ENCODE measurements around the gene PTTG2.

The PTTG2 gene

DNA sequence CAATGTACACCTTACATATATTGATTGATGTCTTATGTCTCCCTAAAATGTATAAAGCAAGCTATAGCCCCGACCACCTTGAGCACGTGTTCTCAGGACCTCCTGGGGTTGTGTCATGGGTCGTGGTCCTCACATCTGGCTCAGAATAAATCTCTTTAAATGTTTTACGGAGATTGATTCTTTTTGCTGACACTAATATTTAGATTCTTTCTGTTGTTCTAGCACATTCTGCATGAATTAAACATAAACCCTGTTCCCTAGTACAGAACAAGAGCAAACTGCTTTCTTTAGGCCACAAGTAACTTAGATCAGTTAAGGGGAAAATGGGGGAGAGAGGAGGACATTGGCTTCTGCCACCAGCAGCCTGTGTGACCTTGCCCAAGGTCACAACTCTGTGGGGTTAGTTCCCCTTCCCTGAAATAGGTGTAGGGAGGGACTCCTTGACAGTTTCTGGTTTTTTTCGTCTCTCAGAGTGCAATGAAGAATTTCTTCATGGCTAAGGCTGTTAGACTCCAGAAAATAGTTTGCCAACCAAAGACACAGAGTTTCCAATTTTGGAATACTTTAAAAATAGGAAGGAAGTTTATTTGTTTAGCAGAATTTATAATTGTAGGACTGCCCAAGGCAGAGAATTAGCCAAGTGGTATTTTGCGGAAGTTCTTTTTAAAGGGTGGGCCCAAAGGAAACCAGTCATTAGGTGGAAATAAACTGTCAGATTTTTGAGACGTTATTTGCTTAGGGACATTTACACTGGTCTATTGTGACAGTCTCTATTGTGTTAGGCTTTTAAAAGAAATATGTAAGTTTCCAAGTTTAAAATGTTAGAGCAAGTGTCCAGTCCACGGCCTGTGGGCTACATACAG, 29.4 kb downstream of the PTTG2 start:
- DNase-seq: no peak

DNA sequence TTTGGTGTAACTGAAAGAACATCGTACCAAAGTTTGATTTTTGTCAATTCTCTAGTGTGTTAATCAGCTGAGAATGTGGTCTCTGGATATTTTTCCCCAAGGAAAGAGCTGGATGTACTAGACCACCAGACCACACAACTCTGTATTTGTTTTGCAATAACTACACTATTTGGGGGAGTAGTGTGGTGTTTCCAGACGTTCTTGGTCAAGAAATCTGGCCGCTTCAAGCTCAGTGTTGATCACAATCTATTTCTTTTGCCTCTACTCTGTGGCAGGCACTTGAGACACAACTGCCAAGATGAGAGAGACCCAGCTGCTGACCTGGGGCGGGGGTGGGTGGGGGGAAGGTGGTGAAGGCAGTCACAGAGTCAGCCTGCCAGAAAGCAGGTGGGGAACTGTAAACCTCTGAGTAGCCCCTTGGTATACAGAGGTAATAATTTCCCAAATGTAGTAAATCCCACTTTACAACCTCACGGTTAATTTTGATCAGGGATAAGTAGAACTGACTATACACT, 30.6 kb downstream of the PTTG2 start:
- no peak for DNase-seq

- DNase-seq: no peak
Observed at GRCh38 chr4:37991623-37992410, 31.6 kb downstream of the PTTG2 start.

GRCh38 chr4:37993806-37994205, 33.6 kb downstream of the PTTG2 start:
- DNase-seq: no peak

DNA sequence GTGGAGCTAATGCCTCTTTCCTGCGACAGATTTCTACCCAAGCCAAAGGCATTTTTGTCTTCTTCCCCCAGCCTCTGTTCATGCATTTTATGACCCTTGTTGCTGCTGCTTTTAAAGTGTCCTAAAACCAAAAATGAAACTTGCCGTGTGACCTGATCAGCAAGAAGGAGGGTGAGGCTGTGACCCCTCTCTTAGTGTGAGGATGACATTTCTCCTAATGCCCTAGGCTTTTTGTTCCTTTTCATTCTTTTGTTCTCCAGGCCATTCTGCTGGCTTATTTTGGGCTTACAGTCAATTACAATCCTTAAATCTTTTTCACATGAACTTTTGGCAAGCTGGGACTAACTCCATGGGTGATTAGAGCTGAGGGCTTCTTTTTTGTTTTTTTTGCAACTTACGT, 34.4 kb downstream of the PTTG2 start:
- DNase-seq: no peak

GRCh38 chr4:37995299-37995821, 35.2 kb downstream of the PTTG2 start:
- DNase-seq: no peak

DNA sequence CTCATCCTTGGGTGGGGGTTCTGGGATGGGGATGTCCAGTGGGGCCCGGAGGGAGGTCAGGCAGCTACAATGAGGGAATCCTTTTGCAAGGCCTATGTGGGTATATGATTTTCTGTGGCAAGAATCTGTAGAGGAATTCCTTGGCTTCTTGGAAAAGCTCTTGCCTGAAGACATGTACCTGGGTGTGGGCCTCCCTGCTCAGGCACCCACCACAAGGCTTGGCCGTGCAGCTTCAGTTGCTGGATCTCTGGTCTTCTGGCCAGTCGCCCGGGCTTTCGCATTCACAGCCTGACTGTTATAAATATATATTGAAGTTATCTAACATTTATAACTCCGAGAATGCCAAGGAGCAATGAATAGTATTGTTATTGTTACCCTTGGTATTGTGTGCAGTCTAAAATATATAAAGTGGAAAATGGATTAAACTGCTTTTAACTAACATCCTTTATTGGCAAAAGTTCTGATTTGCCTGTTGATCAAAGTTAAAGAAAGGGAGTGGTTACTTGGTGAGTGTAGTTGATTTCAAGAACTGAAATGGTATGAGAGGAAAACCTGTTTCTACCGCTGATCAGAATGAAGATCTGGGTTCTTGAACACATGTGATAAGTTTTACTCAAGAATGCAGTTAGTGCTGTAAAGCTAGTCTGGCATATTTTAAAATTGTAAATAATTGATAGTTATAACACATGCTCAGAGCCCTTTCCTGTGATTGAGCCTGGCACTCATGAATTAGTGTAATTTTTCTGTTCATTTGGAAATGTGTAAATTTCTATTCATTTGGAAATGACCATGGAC, 36.0 kb downstream of the PTTG2 start:
- DNase-seq: no peak

- DNase-seq: no peak
Observed at GRCh38 chr4:37998226-37998625, 38.0 kb downstream of the PTTG2 start.

- DNase-seq: no peak
Observed at GRCh38 chr4:37999000-37999716, 39.0 kb downstream of the PTTG2 start.

- no peak for DNase-seq
Observed at GRCh38 chr4:37999965-38000364, 39.8 kb downstream of the PTTG2 start.

DNA sequence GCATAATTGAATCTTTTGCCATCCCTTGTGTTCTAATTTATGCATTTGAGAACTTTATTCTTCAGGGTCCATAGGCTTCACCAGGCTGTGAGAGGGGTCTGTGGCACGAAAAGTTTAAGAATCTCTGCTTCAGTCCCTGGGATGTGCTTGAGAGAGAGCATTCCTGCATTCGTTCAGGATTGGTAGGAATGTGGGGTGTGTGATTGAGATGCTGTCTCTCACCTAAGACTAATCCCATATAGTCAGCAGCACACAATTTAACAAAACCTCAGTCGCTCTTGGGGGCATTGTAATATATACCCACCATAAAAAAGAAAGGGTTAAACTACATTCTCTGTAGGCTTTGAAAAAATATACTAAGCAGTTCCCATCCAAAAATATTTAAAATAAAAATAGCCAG, 41.7 kb downstream of the PTTG2 start:
- DNase-seq: no peak

DNA sequence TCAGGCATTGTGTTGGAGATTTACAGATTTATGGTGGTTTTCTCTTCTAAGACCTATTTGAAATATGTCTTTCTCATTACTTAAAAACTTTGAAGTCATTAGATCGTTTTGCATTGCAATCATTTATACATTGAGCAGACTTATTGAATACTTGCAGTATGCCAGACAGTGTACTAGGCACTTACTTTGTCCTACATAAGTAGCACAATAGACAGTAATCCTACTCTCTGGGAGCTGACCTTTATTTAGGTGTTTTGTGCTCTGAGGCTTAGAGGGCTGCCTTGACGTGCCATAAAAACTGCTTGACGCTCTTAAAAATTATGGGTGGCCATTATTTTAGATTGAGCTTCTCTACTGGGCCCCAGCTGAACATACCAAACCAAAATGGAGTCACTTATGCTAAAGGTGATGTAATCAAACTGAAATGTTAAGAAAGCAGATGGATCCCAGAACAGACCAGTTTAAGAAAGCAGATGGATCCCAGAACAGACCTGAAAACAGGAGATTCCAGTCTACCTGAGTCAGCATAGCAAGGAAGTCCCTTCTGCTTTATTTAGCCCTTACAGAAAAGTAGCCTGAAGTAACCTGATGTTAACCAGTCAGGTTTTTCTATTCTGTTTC, 42.4 kb downstream of the PTTG2 start:
- DNase-seq: no peak

DNA sequence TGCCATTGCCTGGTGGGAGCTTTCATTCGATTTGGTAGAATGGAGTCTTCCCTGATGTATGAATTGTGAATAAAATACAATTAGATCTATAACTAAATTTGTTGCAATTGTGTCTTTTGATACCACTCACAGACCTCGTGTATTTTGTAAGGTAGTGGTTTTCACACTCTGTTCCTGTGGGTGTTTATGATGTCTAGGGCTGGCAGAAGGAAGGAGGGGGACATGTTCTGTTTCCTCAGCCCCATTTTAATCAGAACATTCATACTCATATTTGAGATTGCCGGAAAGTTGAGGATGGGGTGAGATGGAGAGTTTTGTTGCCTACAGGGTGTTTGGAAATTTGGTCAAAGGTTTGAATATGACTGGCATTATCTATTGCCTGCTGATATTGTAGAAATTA, 42.9 kb downstream of the PTTG2 start:
- DNase-seq: no peak

GRCh38 chr4:38003628-38004027, 43.4 kb downstream of the PTTG2 start:
- DNase-seq: no peak

DNA sequence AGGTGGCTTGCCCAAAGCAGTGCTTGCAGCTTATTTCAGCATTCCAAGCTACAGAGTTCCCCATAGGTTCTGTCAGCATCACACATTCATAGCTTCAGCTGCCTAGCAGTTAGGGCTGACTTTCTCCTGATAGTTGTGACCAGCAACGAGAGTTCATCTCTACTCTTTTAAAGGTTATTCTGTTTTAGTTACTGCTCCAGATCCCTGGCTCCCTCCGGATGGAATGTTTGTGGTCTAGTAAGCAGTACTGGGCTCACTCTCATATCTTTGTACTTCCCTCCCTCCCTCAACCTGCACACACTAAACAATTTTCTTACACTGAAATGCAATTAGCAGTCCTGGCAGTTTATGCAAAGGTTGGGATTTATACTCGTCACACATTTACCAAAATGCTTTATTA, 43.9 kb downstream of the PTTG2 start:
- DNase-seq: no peak

GRCh38 chr4:38004887-38005286, 44.7 kb downstream of the PTTG2 start:
- DNase-seq: no peak

- DNase-seq: no peak
Observed at GRCh38 chr4:38005637-38006036, 45.4 kb downstream of the PTTG2 start.

DNA sequence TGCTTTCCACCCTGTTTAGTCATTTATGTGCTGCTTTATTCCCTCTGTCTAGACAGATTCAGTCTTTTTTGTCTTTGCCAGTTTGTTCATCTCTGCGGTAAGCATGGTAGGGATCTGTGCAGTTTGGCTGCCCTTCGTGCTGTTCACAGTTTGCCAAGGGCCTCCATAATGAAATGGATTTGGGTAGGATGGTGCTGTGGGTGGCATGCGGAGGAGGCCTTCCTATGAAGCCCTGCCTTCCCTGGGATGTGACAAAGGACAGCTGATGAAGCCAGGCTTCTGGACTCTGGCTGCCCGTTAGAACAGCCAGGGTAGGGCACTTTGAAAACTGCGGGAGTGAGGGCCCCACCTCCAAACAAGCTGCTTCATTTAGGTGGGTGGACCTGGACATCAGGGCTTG, 47.4 kb downstream of the PTTG2 start:
- DNase-seq: no peak

DNA sequence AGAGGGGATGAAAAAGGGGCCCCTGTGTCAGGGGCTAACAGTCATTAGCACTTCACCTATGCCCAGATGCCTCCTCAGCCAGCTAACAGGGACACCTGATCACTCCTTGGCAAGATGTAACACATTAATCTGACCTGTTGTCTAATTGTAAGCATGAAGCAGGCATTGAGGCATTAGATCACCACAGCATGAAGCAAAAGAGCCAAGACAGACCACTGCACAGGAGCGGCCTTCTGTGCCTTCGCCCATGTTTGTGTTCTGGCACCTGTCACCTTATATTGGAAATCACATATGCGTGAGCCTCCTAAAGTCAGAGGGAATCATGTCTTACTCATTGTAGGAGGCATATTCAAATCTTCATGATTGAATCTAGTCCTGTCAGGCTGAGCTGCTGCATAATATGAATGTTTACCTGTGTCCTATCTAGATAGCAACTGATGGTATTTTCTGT, 48.4 kb downstream of the PTTG2 start:
- no peak for DNase-seq

GRCh38 chr4:38009421-38009820, 49.2 kb downstream of the PTTG2 start:
- no peak for DNase-seq

- DNase-seq: no peak
Observed at GRCh38 chr4:38009949-38010348, 49.8 kb downstream of the PTTG2 start.

All from NCI-H1694 (cell line).